Kidney (tissue), 14 donors: ENCODE measurements around the gene RALGPS1. TPM values are rescaled to one million over a fixed set of nuclear protein-coding genes. Genes with fewer than 3 reads are reported as not detected.

Source experiments
- DNase-seq, 5 donors: peaks; one replicate each; pipeline ENCODE4 v3.0.0-alpha.2; 2013 to 2020
- FAIRE-seq: peaks from 2 replicates; lab custom pipeline; 2012; peaks lifted over from hg19 to GRCh38; lab: Jason Lieb, UNC
- H3K27ac ChIP-seq, 2 donors: one replicate each; pipeline ENCODE4 v1.7.0; 2013; ENCODE audit warnings: low read depth in 2 of 2, low read length in 2 of 2, inconsistent platforms in 1 of 2
- H3K27me3 ChIP-seq: one replicate; pipeline ENCODE4 v1.7.1; 2013; ENCODE audit warnings: low read length, inconsistent platforms; ENCODE audit not compliant: control insufficient read depth, insufficient read depth
- H3K36me3 ChIP-seq, 3 donors: one replicate each; pipeline versions ENCODE4 v1.7.0 to v1.7.1; 2013; ENCODE audit warnings: low read length in 3 of 3, control low read depth in 1 of 3, inconsistent platforms in 1 of 3; ENCODE audit not compliant: insufficient read depth in 3 of 3, control insufficient read depth in 2 of 3
- H3K4me1 ChIP-seq, 3 donors: one replicate each; pipeline versions ENCODE4 v1.7.0 to v1.7.1; 2013; ENCODE audit warnings: low read length in 3 of 3, inconsistent platforms in 1 of 3, low read depth in 1 of 3; ENCODE audit not compliant: control insufficient read depth in 2 of 3, insufficient read depth in 2 of 3
- H3K4me3 ChIP-seq, 3 donors: one replicate each; pipeline versions ENCODE4 v1.7.0 to v1.8.1; 2013; ENCODE audit warnings: low read length in 3 of 3, control low read depth in 1 of 3, inconsistent platforms in 1 of 3
- H3K9ac ChIP-seq, 3 donors: one replicate each; pipeline versions ENCODE4 v1.7.0 to v1.7.1; 2013; ENCODE audit warnings: low read length in 3 of 3, control low read depth in 1 of 3, inconsistent platforms in 1 of 3
- H3K9me3 ChIP-seq, 3 donors: one replicate each; pipeline versions ENCODE4 v1.7.0 to v1.7.1; 2013; ENCODE audit warnings: low read length in 3 of 3, control low read depth in 1 of 3, inconsistent platforms in 1 of 3; ENCODE audit not compliant: control insufficient read depth in 2 of 3, insufficient read depth in 1 of 3
- intact Hi-C: fragments of 100-400 bp; cut with DNase I; formaldehyde crosslinking; loops from one replicate; pipeline ENCODE4 v1.11.1; 2022
- polyA plus RNA-seq: library from polyadenylated mRNA; stranded (reverse); fragments of 350-450 nt; fragmentation: Illumina TruSeq; extraction: RNeasy Lipid Tissue Mini Kit (QIAGEN cat#74804); gene quantifications from one replicate; pipeline ENCODE4 v1.2.3, GENCODE V29; 2014; ENCODE audit warnings: low read depth, low replicate concordance; ENCODE audit not compliant: insufficient read depth
- total RNA-seq: library from RNA; stranded (reverse); fragmentation: NEBNext Ultra II Directional; extraction: Animal tissue kit (Norgen Biotek cat#: 25700); gene quantifications from one replicate; pipeline ENCODE4 v1.2.1, GENCODE V29; 2021
- TF ChIP-seq, protein P1 (sequence below): IDR thresholded peaks from 3 replicates; pipeline ENCODE4 v1.5.1; 2012; ENCODE audit warnings: mild to moderate bottlenecking, moderate library complexity, borderline replicate concordance; ENCODE audit not compliant: insufficient read depth; ENCODE audit errors: extremely low read depth
- donor health status: control.
- donor health status: control.
- donor health status: control.
- donor health status: control.
- donor health status: control.
- donor health status: DM: yes; HTN: yes; CAD: no.
- donor health status: Normal renal cell carcinoma (clear cell type).

The RALGPS1 gene
- total and polyA plus RNA-seq, 2 donors from 2014 or later: 9.4 to 25.2 TPM

DNA sequence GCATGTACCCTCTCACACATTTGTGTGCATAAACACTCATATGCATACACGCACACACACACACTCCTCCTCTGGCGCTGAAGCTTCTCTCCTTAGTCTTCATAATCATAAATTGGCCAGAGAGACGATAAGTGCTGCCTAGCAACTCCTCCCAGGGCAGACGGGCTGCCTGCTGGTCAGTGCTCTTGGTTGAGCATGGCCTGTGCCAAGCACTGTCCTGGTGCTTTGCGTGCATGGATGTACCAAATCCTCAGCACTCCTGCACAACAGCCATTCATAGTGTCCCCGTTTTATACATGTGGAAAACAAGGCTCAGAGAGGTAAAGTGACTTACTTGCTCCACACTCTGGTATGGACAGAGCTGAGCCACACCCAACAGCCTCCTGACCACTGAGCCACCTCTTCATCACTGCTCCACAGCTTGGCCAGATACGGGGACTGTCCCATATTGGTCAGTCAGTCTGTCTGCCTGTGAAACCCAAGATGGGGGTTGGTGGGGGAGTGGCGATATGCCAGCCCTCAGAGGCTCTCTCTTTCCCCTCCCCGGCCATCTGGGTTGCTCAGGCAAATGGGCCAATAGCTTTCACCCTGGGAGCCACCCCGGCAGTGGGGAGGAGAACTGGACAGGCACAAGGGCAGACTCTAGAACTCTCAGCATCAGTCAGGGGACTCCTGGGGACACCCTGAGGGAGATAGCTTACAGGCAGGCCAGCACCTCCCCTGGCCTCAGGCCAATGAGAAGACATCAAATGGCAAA, 285.7 kb downstream of the RALGPS1 start:
- Histone ChIP-seq H3K9ac (no peak overlapping the region), H3K36me3 (peaks cover 0 to 8% (median 2%) of the 10 kb centered on the region in 3 donors), H3K4me1 (peaks cover 0 to 19% (median 7%) of the 10 kb centered on the region in 3 donors), H3K9me3 (no peaks in the 10 kb centered on the region), H3K4me3 (no peak overlapping the region), H3K27ac (no peak overlapping the region), H3K27me3 (no peaks in the 10 kb centered on the region)
- DNase-seq (peak in 1 of 5 donors; percentile 55), FAIRE-seq (no peak)
- intact Hi-C loops: no loop called here
- TF ChIP-seq, protein P1, sequence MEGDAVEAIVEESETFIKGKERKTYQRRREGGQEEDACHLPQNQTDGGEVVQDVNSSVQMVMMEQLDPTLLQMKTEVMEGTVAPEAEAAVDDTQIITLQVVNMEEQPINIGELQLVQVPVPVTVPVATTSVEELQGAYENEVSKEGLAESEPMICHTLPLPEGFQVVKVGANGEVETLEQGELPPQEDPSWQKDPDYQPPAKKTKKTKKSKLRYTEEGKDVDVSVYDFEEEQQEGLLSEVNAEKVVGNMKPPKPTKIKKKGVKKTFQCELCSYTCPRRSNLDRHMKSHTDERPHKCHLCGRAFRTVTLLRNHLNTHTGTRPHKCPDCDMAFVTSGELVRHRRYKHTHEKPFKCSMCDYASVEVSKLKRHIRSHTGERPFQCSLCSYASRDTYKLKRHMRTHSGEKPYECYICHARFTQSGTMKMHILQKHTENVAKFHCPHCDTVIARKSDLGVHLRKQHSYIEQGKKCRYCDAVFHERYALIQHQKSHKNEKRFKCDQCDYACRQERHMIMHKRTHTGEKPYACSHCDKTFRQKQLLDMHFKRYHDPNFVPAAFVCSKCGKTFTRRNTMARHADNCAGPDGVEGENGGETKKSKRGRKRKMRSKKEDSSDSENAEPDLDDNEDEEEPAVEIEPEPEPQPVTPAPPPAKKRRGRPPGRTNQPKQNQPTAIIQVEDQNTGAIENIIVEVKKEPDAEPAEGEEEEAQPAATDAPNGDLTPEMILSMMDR: no peak

DNA sequence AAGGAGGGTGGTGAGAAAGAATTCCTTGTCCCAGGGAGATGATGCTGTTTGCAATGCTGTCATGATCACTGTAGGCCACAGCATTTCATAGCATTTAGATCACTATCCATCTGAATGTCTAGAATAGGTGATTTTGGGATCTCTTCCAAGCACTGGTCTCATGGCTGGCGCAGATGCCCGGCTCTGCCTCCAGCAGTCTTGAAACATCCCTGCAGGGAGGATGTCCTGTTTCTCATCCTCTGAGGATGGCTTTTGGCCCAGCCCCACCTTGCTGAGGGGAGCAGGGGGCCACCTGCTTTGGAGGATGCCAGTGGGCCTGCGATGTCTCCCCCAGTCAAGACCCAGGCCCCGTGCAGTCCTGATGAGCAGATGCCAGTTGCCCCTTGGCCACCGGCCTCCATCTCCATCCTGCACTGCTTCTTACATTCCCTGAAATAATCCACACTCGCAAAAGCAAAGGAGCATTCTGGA, 286.5 kb downstream of the RALGPS1 start:
- TF ChIP-seq, protein P1: no peak
- H3K4me3 ChIP-seq: no peak overlapping the region
- no peaks in the 10 kb centered on the region for H3K27me3 ChIP-seq
- peaks cover 0 to 7% (median 2%) of the 10 kb centered on the region in 3 donors for H3K36me3 ChIP-seq
- H3K4me1 ChIP-seq: peaks cover 0 to 19% (median 7%) of the 10 kb centered on the region in 3 donors
- DNase-seq: peak in 1 of 5 donors; percentile 65
- intact Hi-C loops: no loop called here
- no peak overlapping the region for H3K27ac ChIP-seq
- H3K9me3 ChIP-seq: no peaks in the 10 kb centered on the region
- FAIRE-seq: no peak
- no peak overlapping the region for H3K9ac ChIP-seq

DNA sequence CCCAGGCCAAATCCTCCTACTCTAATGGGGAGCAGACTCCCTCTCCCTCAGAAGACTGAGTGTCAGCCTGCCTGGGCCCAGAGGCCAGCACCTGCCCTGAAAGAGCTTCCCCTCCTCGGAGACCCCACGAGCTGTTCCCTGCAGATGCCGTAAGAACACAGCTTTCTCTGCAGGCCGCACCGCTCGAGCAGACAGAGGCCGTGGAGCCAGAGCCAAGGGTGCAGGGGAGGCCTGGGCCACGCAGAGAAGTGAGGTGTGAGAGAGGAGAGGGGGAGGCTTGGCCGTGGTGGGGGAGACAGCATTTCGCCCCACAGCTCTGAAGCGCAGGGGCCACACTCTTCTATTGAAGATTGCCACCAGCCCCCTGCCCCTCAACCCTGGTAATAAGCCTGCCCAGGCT, 287.1 kb downstream of the RALGPS1 start:
- Histone ChIP-seq H3K27ac (no peak overlapping the region), H3K27me3 (no peaks in the 10 kb centered on the region), H3K36me3 (peaks cover 0 to 3% (median 2%) of the 10 kb centered on the region in 3 donors), H3K4me3 (no peak overlapping the region), H3K9ac (no peak overlapping the region), H3K4me1 (peaks cover 0 to 19% (median 7%) of the 10 kb centered on the region in 3 donors), H3K9me3 (no peaks in the 10 kb centered on the region)
- FAIRE-seq (no peak), DNase-seq (peak in 1 of 5 donors; percentile 50)
- intact Hi-C loops: no loop called here
- TF ChIP-seq, protein P1: no peak
